HepG2 (cell line): ENCODE measurements around the gene TMEM187. TPM values are rescaled to one million over a fixed set of nuclear protein-coding genes. Genes with fewer than 3 reads are reported as not detected.

ENCODE experiments used
- BORCS8-MEF2B ChIP-seq: sonication (generic); formaldehyde crosslinking; IDR thresholded peaks from 2 replicates; pipeline ENCODE4 v1.8.0; 2022; ENCODE audit warnings: mild to moderate bottlenecking, missing genetic modification reagents
- NFIB ChIP-seq: sonication (generic); formaldehyde crosslinking; IDR thresholded peaks from 2 replicates; pipeline ENCODE4 v1.9.0; 2021; ENCODE audit warnings: missing genetic modification reagents, mild to moderate bottlenecking, borderline replicate concordance
- NR2F1 ChIP-seq, 2 experiments: fragments of 450-650 bp in 1 of 2; formaldehyde crosslinking in 1 of 2; IDR thresholded peaks; 2 replicates each; pipeline versions ENCODE4 v1.5.0 to v1.6.1; 2016 to 2020; ENCODE audit warnings: mild to moderate bottlenecking in 1 of 2, missing compliant biosample characterization in 1 of 2, missing genetic modification reagents in 1 of 2, moderate library complexity in 1 of 2
- RBM39 ChIP-seq: fragments of 200-400 bp; formaldehyde crosslinking; IDR thresholded peaks from one replicate; pipeline ENCODE4 v1.6.1; 2018; ENCODE audit warnings: antibody characterized with exemption, mild to moderate bottlenecking, low read depth, low read length; ENCODE audit not compliant: poor library complexity, severe bottlenecking
- ZNF335 ChIP-seq: sonication (generic); formaldehyde crosslinking; IDR thresholded peaks from 2 replicates; pipeline ENCODE4 v1.4.0; 2020; ENCODE audit warnings: missing genetic modification reagents
- ZNF414 ChIP-seq: sonication (generic); formaldehyde crosslinking; IDR thresholded peaks from 2 replicates; pipeline ENCODE4 v1.5.0; 2020; ENCODE audit warnings: missing genetic modification reagents
- ZNF687 ChIP-seq: sonication (generic); formaldehyde crosslinking; IDR thresholded peaks from 2 replicates; pipeline ENCODE4 v1.5.1; 2020; ENCODE audit warnings: mild to moderate bottlenecking, missing genetic modification reagents, moderate library complexity
- ZNF761 ChIP-seq: sonication (generic); formaldehyde crosslinking; conservative IDR thresholded peaks from 2 replicates; pipeline ENCODE4 v1.4.0; 2020; ENCODE audit warnings: mild to moderate bottlenecking, missing genetic modification reagents
- polyA plus RNA-seq, 8 experiments: library from polyadenylated mRNA; depleted of rRNA in 3 of 8; stranded (reverse) in 7 of 8; unstranded in 1 of 8; fragments of >200 nt; fragmentation: Illumina TruSeq in 4 of 8; extraction: Trizol in 4 of 8; gene quantifications; 2 replicates each; pipeline versions ENCODE4 v1.2.1 to v1.2.3, GENCODE V29; 2011 to 2016; ENCODE audit warnings: low read depth in 4 of 8, missing spikeins in 1 of 8, mixed read lengths in 1 of 8; ENCODE audit not compliant: insufficient read depth in 1 of 8
- total RNA-seq, 5 experiments: library from RNA; depleted of rRNA; stranded (reverse); fragments of >200 nt; fragmentation: Illumina TruSeq; extraction: Trizol; gene quantifications; 2 replicates each; pipeline ENCODE4 v1.2.3, GENCODE V29; 2016; ENCODE audit warnings: low read depth in 1 of 5

The TMEM187 gene
- total and polyA plus RNA-seq, 2 of the 13 experiments (the other 11 are each of a cell fraction or from before 2014, with no cell fraction given): 2.2 to 6.2 TPM

- TF ChIP-seq ZNF414 (no peak), ZNF687 (CRISPR knock-in tag) (peak; percentile 68), BORCS8-MEF2B (CRISPR knock-in tag) (no peak), ZNF761 (CRISPR knock-in tag) (no peak), NFIB (CRISPR knock-in tag) (no peak), NR2F1 (CRISPR knock-in tag; IDR thresholded peaks at IDR 0.05) (peak in 1 of 2 experiments; percentile 55; a peak in 1 of 4 replicates), RBM39 (no peak), ZNF335 (CRISPR knock-in tag) (no peak)
- TF ChIP-seq, all 625 proteins: peak for 15
Observed at GRCh38 chrX:153935326-153935851, 37.2 kb upstream of the TMEM187 start (continued).
